GM18519 (cell line): ENCODE measurements around the gene GLTP.

Experiments used
- ATAC-seq: cut with Tn5 transposase; IDR thresholded peaks from one replicate; pipeline ENCODE4 v1.9.1; 2021; ENCODE audit warnings: mild to moderate bottlenecking, moderate library complexity; ENCODE audit not compliant: unreplicated experiment, low FRiP score

GLTP gene

GRCh38 chr12:109847142-109847735 is 33.1 kb downstream of the GLTP start:
- no peak for ATAC-seq

DNA sequence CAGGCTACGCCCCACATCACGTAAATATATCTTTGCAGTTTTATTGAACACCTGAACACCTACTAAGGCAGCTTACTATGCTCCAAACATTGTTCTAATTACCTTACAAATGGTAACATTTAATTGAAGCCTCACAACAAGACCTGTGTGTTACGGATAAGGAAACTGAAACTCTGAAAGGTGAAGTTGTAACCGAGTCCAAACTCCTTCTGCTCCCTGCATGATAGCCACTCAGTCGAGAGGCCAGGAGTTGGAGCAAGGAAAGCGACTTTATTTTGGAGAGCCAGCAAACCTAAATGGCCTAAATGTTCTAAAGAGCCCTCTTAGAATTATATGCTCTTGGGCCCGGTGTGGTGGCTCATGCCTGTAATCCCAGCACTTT is 34.5 kb downstream of the GLTP start:
- ATAC-seq: no peak

DNA sequence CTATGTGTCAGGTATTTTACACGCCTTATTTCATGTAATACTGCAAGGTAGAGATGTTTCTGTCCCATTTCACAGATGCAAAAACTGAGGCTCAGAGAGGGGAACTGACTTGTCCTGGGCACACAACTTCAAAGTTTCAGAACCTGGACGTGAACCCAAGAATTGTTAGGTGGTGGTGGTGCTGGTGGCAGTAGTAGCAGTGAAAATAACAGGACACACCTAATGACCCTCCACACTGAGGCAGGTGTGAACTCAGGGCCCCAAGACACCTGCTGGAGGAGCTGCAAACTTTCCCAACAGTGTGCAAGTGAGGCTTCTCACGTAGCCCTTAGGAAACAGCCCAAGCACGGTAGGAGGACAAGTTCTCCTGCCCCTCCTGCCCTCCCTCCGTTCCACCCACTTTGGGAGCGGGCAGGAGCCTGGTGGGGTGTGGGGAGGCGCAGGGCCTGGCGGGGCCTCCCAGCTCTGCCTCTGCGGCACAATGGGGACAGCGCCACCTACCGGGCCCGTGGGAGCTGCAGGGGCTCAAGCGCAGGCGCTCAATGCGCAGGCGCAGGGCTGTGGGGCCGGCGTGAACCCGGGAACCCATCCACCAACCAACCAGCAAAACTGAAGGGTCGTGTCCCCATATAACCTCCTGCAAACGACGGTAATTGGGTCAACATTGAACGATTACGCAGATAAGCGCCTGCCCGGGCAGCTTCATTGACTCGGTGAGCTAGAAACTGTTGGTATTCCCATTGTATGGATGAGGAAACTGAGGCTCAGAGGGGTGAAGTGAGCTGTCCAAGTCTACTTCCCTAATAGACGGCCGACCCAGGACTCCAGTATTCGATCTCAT is 35.1 kb downstream of the GLTP start:
- ATAC-seq: no peak

DNA sequence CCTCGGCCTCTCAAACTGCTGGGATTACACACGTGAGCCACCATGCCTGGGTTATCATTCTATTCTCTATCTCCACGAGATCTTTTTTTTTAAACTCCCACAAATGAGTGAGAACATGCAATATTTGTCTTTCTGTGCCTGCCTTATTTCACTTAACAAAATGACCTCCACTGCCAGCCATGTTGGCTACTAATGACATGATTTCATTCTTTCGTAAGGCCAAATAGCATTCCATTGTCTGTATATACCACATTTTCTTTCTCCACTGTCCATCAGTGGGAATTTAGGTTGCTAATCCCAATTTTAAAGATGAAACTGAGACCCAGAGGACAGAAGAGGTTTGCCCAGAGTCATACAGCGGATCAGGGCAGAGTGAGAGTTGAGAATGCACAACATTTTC is 36.2 kb downstream of the GLTP start:
- no peak for ATAC-seq

- no peak for ATAC-seq
Measured at GRCh38 chr12:109842021-109842420, 38.3 kb downstream of the GLTP start.

DNA sequence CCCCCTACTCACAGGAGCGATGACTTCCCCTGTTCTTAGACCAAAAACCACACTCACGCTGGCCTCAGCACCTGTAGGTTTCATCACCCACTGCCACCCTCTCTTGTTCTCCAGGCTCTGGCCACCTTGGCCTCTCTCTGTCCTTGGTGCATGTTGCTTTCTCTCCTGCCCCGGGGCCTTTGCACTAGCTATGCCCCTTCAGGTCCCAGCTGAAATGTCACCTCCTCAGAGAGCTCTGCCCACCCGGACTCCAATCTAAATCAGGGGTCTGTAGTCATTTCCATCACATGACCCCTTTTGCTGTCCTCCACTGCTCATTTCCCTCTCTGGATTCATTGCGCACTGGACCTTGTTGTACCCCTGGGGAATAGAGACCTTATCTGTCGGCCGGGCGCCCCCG is 39.0 kb downstream of the GLTP start:
- ATAC-seq: no peak

GRCh38 chr12:109840305-109841074 is 39.9 kb downstream of the GLTP start:
- no peak for ATAC-seq

DNA sequence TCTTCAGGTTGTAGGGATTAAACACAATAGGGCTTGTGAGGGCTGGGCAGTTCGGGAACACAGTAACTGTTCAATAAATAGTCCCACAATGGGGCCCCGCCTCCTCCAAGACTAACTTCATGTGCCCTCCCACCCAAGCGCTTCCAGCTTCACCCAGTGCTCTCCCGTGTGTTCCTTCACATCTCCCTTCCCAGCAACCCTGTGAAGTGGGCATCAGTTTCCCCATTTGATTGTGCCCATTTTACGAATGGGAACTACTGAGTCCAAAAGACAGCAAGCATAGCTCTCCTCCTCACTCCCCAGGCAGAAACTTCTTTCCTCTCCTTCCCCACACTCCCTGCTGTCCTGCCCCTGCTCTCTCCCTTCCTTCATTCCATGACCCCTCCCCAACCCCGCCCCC is 40.9 kb downstream of the GLTP start:
- ATAC-seq: no peak

GRCh38 chr12:109836916-109837315 is 43.4 kb downstream of the GLTP start:
- ATAC-seq: no peak

- ATAC-seq: no peak
Measured at GRCh38 chr12:109835827-109836226, 44.5 kb downstream of the GLTP start.

DNA sequence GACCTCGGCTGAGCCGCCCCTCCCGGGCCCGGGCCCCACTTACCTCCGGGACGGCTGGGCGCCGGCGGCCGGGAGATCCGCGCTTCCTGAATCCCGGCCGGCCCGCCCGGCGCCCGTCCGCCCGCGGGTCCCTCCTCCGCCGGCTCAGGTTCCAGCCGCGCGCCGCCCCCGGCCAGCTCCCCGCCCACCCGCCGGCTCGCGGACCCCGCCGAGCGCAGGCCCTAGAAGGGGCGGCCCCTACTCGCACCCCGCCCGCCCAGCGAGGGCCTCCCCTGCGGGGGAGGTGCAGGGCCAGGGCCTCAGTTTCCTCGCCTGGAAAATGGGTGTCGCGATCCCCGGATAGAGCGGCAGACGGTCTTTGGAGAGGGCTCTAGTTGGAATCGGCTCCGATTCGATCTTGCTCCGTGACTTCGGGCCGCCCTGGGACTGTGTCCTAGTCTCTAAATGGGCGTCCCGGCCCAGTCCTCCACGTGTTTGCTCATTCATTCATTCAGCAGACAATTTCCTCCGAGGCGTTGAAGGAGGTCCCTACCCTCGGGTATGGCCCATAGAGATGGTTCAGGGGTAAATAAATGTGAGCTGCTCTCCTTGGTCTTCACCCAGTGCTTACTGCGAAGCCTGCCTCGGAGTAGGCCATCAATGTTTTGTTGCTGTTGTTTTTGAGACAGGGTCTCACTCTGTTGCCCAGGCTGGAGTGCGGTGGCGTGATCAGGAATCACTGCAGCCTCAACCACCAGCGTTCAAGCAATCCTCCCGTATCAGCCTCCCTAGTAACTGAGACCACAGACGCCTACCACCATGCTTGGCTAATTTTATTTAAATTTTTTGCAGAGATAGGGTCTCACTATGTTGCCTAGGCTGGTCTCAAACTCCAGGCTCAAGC is 46.8 kb downstream of the GLTP start, which contains the start of gene TRPV4:
Gene TRPV4 (minus strand): TSS at position 92 of the 883 bp plus-strand sequence. CDS start 18,602 bp downstream, outside the sequence.
- ATAC-seq: no peak

- ATAC-seq: no peak
Measured at GRCh38 chr12:109832541-109833306, 47.6 kb downstream of the GLTP start.

DNA sequence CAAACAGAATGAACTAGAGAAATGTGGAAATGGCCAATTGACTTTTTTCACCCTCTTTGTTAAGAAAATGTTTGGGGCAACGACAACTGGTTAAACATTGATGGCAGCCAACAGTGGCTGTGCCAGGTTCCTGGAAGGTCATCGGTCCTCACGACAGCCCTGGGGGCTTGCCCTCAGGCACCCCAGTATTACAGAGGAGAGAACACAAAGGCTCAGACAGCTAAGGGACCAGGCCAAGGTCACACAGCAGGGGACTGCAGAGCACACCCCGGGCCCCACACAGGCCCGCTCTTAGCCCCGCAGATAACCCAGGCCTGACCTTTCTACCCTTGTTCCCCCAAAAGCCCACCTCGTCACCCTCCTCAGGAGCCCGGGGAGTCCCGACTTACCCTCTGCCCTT is 48.4 kb downstream of the GLTP start:
- ATAC-seq: no peak

- ATAC-seq: no peak
Measured at GRCh38 chr12:109831365-109831764, 49.0 kb downstream of the GLTP start.

GRCh38 chr12:109830718-109831117 is 49.6 kb downstream of the GLTP start:
- ATAC-seq: no peak

DNA sequence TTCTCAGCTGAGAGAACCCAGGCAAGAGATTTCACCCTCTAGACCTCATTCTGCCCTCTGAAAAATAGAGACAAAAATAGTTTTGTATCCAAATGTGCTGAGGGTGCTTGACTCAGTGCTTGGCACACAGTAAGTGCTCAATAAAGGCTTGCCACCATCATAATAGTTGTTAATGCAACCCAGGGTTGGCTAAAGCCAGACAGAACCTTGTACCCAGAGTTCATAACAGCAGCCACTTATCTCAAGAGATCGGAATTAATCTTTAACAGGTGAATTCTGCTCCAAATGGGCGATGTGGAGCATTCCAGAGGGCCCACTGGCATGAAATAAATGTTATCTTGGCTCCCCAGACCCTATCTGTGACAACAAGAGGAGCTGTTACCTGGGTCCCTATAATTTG is 50.1 kb downstream of the GLTP start:
- no peak for ATAC-seq

- ATAC-seq: no peak
Measured at GRCh38 chr12:109829667-109830066, 50.7 kb downstream of the GLTP start.

GRCh38 chr12:109828754-109829511 is 51.4 kb downstream of the GLTP start:
- ATAC-seq: no peak
